GM18858 (cell line): ENCODE measurements around the gene ZFPM1.

Source experiments
- ATAC-seq: cut with Tn5 transposase; IDR thresholded peaks from one replicate; pipeline ENCODE4 v1.9.1; 2021; ENCODE audit not compliant: unreplicated experiment

ZFPM1 gene

DNA sequence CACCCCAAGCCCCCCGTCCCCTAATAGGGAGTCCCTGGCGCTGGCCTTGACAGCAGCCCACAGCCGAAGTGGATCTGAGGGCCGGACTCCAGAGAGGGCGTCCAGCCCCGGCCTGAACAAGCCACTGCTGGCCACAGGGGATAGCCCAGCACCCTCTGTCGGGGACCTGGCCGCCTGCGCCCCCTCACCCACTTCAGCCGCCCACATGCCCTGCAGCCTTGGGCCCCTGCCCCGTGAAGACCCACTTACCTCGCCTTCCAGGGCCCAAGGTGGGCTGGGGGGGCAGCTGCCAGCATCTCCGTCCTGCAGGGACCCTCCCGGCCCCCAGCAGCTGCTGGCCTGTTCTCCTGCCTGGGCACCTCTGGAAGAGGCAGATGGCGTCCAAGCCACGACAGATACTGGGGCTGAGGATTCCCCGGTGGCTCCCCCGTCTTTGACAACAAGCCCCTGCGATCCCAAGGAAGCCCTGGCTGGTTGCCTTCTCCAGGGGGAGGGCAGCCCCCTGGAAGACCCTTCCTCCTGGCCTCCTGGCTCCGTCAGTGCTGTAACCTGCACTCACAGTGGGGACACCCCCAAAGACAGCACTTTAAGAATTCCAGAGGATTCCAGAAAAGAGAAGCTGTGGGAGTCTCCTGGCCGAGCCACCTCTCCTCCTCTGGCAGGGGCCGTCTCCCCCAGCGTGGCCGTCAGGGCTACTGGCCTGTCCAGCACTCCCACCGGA lies 19.3 kb upstream of the ZFPM1 start:
- ATAC-seq: no peak

DNA sequence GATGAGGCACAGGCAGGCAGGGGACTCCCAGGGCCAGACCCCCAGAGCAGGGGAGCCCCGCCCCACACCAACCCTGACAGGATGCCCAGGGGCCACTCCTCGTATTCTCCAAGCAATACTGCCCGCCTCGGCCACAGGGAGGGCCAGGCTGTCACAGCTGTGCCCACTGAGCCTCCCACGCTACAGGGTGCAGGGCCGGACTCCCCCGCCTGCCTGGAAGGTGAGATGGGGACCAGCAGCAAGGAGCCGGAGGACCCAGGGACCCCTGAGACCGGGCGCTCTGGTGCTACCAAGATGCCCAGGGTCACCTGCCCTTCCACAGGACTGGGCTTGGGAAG lies 18.8 kb upstream of the ZFPM1 start:
- no peak for ATAC-seq

DNA sequence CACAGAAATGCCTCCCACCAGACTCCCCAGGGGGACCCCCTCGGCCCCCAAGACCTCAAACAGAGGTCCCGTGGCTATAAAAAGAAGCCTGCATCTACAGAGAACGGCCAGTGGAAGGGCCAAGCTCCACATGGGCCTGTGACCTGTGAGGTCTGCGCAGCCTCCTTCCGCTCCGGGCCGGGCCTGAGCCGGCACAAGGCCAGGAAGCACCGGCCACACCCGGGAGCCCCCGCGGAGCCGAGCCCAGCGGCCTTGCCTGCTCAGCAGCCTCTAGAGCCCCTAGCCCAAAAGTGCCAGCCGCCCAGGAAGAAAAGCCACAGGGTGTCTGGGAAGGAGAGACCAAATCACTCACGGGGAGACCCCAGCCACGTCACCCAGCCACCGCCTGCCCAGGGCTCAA lies 18.3 kb upstream of the ZFPM1 start:
- ATAC-seq: no peak

DNA sequence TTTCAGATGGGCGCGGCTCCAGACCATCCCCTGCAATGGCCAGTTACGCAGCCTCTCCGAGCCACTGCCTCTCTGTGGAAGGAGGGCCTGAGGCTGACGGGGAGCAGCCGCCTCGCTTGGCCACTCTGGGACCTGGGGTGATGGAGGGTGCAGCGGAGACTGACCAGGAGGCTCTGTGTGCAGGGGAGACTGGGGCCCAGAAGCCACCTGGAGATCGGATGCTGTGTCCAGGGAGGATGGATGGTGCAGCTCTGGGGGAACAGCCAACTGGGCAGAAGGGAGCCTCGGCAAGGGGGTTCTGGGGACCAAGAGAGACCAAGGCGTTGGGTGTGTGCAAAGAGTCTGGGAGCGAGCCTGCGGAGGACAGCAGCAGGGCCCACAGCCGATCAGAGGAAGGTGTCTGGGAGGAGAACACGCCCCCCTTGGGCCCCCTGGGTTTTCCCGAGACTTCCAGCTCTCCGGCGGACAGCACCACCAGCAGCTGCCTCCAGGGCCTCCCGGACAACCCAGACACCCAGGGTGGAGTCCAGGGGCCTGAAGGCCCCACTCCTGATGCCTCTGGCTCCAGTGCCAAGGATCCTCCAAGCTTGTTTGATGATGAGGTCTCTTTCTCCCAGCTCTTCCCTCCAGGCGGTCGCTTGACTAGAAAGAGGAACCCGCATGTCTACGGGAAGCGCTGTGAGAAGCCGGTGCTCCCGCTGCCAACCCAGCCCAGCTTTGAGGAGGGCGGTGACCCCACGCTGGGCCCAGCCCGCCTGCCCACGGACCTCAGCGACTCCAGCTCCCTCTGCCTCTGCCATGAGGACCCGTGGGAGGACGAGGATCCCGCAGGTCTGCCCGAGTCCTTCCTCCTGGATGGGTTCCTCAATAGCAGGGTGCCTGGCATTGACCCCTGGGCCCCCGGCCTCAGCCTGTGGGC lies 17.4 kb upstream of the ZFPM1 start:
- ATAC-seq: no peak

GRCh38 chr16:88436796-88437195 lies 16.3 kb upstream of the ZFPM1 start:
- no peak for ATAC-seq

DNA sequence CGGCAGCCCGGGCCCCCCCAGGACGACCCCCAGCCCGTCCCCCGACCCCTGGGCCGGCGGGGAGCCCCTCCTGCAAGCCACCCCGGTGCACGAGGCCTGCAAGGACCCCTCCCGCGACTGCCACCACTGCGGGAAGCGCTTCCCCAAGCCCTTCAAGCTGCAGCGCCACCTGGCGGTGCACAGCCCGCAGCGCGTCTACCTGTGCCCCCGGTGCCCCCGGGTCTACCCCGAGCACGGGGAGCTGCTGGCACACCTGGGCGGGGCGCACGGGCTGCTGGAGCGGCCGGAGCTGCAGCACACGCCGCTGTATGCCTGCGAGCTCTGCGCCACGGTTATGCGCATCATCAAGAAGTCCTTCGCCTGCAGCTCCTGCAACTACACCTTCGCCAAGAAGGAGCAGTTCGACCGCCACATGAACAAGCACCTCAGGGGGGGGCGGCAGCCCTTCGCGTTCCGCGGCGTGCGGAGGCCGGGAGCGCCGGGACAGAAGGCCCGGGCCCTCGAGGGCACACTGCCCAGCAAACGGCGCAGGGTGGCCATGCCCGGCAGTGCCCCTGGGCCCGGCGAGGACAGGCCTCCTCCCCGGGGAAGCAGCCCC lies 15.6 kb upstream of the ZFPM1 start:
- ATAC-seq: no peak

GRCh38 chr16:88438084-88438870 lies 14.8 kb upstream of the ZFPM1 start:
- no peak for ATAC-seq

DNA sequence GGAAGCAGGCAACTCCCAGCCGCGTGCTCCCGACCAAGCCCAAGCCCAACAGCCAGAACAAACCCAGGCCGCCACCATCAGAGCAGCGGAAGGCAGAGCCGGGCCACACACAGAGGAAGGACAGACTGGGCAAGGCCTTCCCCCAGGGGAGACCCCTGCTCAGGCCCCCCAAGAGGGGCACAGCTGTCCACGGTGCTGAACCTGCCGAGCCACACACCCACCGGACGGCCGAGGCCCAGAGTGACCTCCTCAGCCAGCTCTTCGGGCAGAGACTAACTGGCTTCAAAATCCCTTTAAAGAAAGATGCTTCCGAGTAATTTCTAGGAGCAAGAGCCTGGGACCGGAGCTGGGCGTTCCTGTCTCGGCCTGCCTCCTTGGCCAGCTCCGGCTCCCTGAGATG lies 14.1 kb upstream of the ZFPM1 start:
- ATAC-seq: no peak

DNA sequence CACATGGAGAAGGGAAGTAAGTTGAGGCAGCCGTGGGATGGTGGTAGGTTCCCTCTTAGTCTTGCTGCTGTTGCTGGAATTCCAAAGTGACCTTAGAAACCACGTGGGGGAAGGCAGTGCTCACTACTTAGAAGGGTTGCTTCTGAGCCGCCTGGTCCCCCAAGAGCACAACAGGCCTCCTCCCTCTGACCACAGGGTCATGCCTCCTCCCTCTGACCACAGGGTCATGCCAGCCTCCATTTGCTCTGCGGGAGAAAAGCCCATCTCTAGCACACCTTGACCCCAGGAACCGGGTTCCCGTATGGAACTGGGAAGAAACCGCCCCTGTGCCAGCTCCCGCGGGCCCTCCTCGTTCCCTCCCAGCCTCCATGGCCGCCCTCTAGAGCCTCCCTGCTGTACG lies 13.4 kb upstream of the ZFPM1 start:
- ATAC-seq: no peak

DNA sequence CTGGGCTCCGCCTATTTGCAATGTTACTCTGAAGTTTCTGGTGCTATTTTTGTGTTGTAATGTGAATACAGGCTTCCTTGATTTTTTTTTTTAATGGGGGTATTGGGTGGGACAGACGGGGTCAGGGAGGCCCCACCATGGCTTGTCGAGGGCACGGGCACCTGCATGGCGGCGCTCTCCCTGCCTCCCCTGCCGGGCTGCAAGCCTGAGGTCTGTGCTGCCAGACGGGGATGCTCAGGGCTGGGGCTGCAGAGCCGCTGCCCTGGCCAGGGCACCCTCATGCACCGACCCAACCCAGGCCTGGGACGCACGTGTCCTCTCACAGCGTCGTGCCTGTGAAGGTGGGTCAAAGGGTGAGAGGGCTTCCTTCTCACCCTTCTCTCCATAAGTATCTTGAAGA lies 13.0 kb upstream of the ZFPM1 start:
- ATAC-seq: no peak

- no peak for ATAC-seq
Measured at GRCh38 chr16:88440686-88441405, 12.2 kb upstream of the ZFPM1 start.

- ATAC-seq: no peak
Measured at GRCh38 chr16:88441460-88441859, 11.6 kb upstream of the ZFPM1 start.

GRCh38 chr16:88442383-88442726 lies 10.7 kb upstream of the ZFPM1 start:
- ATAC-seq: no peak

DNA sequence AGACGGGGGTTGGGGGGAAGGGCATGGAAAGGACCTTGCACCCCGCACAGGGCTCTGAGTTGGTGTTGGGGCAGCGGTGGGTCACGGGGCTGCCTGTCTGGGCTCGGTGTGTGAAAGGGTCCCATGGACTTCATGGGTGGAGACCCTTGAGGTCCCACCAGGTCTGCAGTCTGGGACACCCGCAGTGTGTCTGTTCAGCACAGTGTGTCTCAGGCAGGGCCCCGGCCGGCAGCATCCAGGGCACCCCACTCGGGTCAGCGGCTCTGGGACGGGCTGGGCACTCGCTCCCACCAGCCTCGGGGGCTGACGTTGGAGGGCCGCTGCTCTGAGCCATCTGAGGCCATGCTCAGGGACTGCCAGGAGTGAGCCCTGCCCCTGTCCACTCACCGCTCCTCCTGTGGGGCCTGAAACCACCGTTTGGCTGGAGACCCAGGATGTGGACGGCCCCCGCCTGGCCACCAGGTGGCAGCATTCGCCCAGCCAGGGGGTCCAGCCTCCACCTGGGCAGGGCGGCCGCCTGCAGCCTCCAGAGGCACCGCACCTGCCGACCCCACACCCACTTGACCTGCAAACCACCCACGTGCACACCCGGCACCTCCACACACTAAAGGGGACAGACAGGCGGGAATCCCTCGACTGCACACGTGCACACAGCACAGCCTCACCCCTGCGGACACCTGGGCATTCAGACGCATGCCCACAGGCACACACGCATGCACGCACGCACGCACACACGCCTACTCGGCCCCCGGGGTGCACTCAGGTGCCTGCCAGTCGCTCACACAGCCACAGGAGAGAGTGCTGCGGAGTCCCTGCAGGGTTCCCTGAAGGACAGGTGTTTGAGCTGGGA lies 10.1 kb upstream of the ZFPM1 start:
- no peak for ATAC-seq

- no peak for ATAC-seq
Measured at GRCh38 chr16:88444826-88445582, 8.1 kb upstream of the ZFPM1 start.

DNA sequence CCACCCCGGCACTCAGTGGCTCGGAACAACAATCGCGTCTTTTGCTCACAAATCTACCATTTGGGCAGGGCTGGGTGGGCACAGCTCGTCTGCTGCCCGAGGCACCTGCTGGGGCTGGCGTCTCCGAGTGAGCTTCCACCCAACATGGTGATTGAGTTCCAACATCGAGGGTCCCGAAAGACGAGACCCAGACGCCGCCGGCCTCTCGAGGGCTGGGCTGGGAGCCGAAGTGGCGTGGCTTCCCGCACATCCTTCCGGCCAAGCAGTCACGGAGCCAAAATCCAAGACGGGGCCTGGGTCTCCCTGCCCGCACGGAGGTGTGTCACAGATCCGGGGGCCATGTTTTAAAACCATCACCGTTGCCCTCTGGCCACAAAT lies 7.5 kb upstream of the ZFPM1 start:
- no peak for ATAC-seq

DNA sequence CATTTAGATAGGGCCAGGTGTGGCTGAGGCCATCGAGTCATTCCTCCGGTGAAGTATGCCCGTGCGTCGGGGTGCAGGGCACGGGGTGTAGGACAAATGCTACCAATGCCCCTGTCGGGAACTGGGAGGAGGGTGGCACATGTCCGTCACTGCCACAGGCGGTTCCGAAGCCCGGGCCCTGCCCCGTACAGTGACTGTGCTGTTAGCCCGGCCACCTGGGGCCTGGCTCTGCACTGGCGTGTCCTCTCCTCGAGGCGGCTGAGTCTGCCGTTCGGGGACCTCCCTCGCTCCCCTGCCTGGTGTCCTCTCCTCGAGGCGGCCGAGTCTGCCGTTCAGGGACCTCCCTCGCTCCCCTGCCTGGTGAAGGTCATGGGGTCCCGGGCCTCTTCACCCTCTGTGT lies 7.0 kb upstream of the ZFPM1 start:
- ATAC-seq: no peak

GRCh38 chr16:88446736-88447135 lies 6.3 kb upstream of the ZFPM1 start:
- ATAC-seq: no peak

DNA sequence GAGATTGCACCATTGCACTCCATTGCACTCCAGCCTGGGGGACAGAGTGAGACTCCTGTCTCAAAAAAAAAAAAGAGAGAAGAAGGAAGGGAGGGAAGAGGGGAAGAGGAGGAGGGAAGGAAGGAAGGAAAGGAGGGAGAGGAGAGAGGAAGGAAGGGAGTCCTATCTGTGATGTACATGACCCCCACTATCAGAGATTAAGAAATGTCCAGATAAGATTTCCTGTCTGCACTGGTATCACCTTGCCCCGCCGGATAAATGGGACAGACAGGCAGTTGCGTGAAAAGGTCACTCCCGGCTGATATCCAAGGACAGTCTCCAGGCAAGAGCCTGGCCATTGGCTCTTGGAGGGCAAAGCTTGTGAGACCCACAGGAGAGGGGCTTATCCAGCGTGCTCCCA lies 5.2 kb upstream of the ZFPM1 start:
- ATAC-seq: no peak
